RWPE2 (cell line): ENCODE measurements around the gene CAPZB.

Experiments
- ATAC-seq: fragments of 200-7000 bp; cut with Tn5 transposase; 3 replicates; pipeline ENCODE4 v1.9.1; 2021; ENCODE audit warnings: low read depth
- DNase-seq: peaks from one replicate; pipeline ENCODE4 v3.0.0-alpha.2; 2020; ENCODE audit warnings: low spot score
- H3K27ac ChIP-seq: fragments of 450-650 bp; 2 replicates; pipeline ENCODE4 v1.5.1; 2017; ENCODE audit warnings: mild to moderate bottlenecking; ENCODE audit not compliant: poor library complexity, severe bottlenecking
- H3K27me3 ChIP-seq: fragments of 250-450 bp; sonication (Bioruptor Pico); 2 replicates; pipeline ENCODE4 v1.5.1; 2021; ENCODE audit warnings: mild to moderate bottlenecking, moderate library complexity; ENCODE audit not compliant: insufficient read depth, poor library complexity, severe bottlenecking
- H3K36me3 ChIP-seq: fragments of 250-450 bp; sonication (Bioruptor Pico); 2 replicates; pipeline ENCODE4 v1.5.1; 2020; ENCODE audit warnings: low read depth, mild to moderate bottlenecking, moderate library complexity
- H3K4me1 ChIP-seq: fragments of 250-450 bp; sonication (Bioruptor Pico); 2 replicates; pipeline ENCODE4 v1.5.1; 2021; ENCODE audit warnings: mild to moderate bottlenecking, moderate library complexity; ENCODE audit not compliant: insufficient read depth, poor library complexity, severe bottlenecking
- H3K4me3 ChIP-seq: fragments of 250-450 bp; sonication (Bioruptor Pico); 2 replicates; pipeline ENCODE4 v1.5.1; 2021; ENCODE audit warnings: mild to moderate bottlenecking, moderate library complexity; ENCODE audit not compliant: severe bottlenecking
- H3K9me3 ChIP-seq: fragments of 250-450 bp; sonication (Bioruptor Pico); 2 replicates; pipeline ENCODE4 v1.5.1; 2021; ENCODE audit warnings: mild to moderate bottlenecking, moderate library complexity; ENCODE audit not compliant: severe bottlenecking
- CTCF ChIP-seq: fragments of 450-650 bp; IDR thresholded peaks from one replicate; pipeline ENCODE4 v1.5.1; 2017; ENCODE audit warnings: mild to moderate bottlenecking, moderate library complexity; ENCODE audit not compliant: poor library complexity, severe bottlenecking

The CAPZB gene

GRCh38 chr1:19339214-19339861 lies 146.0 kb downstream of the CAPZB start:
- ATAC-seq, result no peak
- Histone ChIP-seq H3K4me3 (no peak overlapping the region), H3K36me3 (peaks cover 19% of the 10 kb centered on the region), H3K27me3 (no peaks in the 10 kb centered on the region), H3K4me1 (no peaks in the 10 kb centered on the region), H3K9me3 (no peaks in the 10 kb centered on the region), H3K27ac (no peak overlapping the region)
- no peak for TF ChIP-seq CTCF
- DNase-seq, result no peak

- no peaks in the 10 kb centered on the region for H3K27me3 ChIP-seq
- no peak for ATAC-seq
- no peak for DNase-seq
- no peaks in the 10 kb centered on the region for H3K9me3 ChIP-seq
- H3K4me3 ChIP-seq, result no peak overlapping the region
- peaks cover 13% of the 10 kb centered on the region for H3K36me3 ChIP-seq
- H3K27ac ChIP-seq, result no peak overlapping the region
- H3K4me1 ChIP-seq, result no peaks in the 10 kb centered on the region
- peak; percentile 25 for TF ChIP-seq CTCF
These were observed 147.0 kb downstream of the CAPZB start for GRCh38 chr1:19338323-19338762.

- no peak for TF ChIP-seq CTCF
- Histone ChIP-seq H3K27me3 (no peaks in the 10 kb centered on the region), H3K4me3 (no peak overlapping the region), H3K9me3 (no peaks in the 10 kb centered on the region), H3K4me1 (no peaks in the 10 kb centered on the region), H3K27ac (peak overlapping the region; percentile 9), H3K36me3 (peaks cover 9% of the 10 kb centered on the region)
- DNase-seq (no peak), ATAC-seq (no peak)
These were observed 148.1 kb downstream of the CAPZB start for GRCh38 chr1:19337289-19337688.

- no peaks in the 10 kb centered on the region for H3K27me3 ChIP-seq
- DNase-seq, result no peak
- no peaks in the 10 kb centered on the region for H3K9me3 ChIP-seq
- peak overlapping the region; percentile 9 for H3K27ac ChIP-seq
- peak; percentile 71 for ATAC-seq
- no peaks in the 10 kb centered on the region for H3K4me1 ChIP-seq
- H3K36me3 ChIP-seq, result peaks cover 9% of the 10 kb centered on the region
- no peak for TF ChIP-seq CTCF
- H3K4me3 ChIP-seq, result no peak overlapping the region
These were observed 148.8 kb downstream of the CAPZB start for GRCh38 chr1:19336543-19336942.

GRCh38 chr1:19333587-19334354 lies 151.6 kb downstream of the CAPZB start:
- DNase-seq (no peak), ATAC-seq (no peak)
- Histone ChIP-seq H3K27ac (no peak overlapping the region), H3K9me3 (no peaks in the 10 kb centered on the region), H3K27me3 (no peaks in the 10 kb centered on the region), H3K4me3 (no peak overlapping the region), H3K4me1 (no peaks in the 10 kb centered on the region), H3K36me3 (no peaks in the 10 kb centered on the region)
- no peak for TF ChIP-seq CTCF
